RPMI7951 (cell line): ENCODE measurements around the gene UBE2E1. TPM values are rescaled to one million over a fixed set of nuclear protein-coding genes. Genes with fewer than 3 reads are reported as not detected.
"Not testable (repeated sequence)": the region's sequence is repeated elsewhere in the genome, so short reads cannot be mapped to it uniquely, and the experiment has no call there.

ENCODE experiments used
- DNase-seq: peaks from one replicate; pipeline ENCODE4 v3.0.0-alpha.2; 2012; ENCODE audit warnings: low read depth
- total RNA-seq: library from RNA; depleted of rRNA; stranded (reverse); fragments of >200 nt; shearing (Covaris generic); gene quantifications from 2 replicates; pipeline ENCODE4 v1.2.3, GENCODE V29; 2014

UBE2E1 gene
- total RNA-seq, 1 experiment from 2014 or later = 153 TPM

DNA sequence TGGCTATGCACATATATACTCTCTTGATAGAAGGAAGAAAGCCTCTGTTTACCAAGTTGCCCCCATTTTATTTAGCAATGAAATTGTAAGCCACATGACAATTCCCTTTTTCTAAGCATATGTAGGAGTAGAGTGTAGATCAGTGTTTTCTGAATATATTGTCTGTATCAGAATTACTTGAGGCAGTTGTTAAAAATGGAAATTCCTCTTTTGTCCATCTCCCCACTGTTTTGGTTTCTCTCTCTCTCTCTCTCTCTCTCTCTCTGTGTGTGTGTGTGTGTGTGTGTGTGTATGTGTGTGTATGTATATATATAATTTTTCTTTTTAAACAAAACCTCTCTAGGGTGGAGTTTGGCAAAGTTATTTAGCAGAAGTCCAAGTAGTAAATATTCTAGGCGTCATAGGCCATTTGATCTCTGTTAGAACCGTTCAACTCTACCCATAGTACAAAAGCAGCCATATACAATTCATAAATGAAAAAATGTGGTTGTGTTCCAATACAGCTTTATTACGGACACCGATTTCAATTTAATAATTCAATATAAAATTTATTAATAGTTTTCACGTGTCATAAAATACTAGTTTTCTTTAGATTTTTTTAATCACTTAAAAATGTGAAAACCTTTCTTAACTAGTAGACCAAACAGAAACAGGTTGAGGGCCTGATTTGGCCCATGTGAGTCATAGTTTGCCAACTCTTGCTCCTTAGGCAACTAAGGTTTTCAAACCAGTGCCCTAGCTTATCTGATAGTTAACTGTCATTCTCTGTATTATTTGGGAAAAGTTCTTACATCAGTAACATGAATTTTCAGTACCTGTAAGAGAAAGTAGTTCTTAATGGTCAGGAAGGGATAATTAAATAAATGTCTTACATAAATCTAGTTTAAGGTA is 39.8 kb downstream of the UBE2E1 start:
- no peak for DNase-seq

DNA sequence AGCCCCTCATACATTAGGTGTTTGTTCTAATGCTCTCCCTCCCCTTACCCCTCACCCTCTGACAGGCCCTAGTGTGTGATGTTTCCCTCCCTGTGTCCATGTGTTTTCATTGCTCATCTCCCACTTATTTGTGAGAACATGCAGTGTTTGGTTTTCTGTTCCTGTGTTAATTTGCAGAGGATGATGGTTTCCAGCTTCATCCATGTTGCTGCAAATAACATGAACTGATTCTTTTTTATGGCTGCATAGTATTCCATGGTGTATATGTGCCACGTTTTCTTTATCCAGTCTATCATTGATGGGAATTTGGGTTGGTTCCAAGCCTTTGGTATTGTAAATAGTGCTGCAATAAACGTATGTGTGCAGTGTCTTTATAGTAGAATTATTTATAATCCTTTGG is 43.7 kb downstream of the UBE2E1 start:
- not testable (repeated sequence) for DNase-seq

DNA sequence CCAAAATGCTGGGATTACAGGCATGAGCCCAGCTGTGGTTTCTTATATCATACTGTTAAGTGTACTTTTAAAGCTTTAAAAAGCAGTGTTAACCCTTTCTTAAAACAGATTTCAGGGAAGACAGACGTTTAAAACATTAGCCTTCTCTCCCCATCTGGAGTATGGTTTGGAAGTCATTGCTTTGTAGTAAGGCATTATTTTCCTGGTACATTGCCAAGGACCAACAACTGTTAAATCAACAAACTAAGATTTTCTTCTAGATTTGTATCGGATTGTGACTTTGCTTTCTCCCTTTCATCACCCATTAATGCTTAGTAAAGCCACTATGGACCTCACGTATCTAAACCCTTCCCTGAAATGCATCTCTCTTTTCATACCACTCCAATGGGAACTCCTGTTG is 50.5 kb downstream of the UBE2E1 start:
- peak; percentile 19 for DNase-seq

DNA sequence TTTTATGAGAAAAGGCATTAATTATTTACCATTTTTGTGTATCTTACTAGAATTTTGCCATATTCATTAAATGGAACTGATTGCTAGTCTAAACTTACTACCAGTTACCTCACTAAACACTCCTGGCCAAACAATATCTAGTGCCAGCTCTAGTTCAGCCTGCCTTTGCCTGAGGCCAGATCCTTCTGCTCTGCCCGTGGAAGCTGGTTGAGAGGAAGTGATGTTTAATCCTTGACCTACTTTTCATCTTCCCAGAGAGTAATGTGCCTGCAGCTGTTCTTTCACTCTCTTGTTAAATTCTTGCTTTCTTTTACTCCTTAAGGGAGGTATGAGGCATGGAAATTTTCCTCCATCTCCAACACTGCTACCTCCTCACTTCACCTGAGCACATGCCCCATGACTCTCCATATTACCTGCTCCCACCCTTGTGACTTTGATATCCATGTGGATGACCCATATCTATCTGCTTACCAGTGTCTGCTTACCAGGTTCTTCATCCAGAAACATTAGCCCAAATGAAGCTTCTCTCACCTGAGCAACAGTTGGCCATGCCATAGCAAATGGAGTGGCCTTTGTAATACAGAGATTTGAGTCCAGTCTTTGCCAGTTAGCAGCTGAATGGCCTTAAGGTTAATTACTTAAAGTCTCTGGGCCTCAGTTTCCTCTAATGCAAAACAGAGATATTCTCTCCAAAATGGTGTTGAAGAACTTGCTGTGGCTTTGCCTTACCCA is 53.4 kb downstream of the UBE2E1 start:
- peak; percentile 81 for DNase-seq

DNA sequence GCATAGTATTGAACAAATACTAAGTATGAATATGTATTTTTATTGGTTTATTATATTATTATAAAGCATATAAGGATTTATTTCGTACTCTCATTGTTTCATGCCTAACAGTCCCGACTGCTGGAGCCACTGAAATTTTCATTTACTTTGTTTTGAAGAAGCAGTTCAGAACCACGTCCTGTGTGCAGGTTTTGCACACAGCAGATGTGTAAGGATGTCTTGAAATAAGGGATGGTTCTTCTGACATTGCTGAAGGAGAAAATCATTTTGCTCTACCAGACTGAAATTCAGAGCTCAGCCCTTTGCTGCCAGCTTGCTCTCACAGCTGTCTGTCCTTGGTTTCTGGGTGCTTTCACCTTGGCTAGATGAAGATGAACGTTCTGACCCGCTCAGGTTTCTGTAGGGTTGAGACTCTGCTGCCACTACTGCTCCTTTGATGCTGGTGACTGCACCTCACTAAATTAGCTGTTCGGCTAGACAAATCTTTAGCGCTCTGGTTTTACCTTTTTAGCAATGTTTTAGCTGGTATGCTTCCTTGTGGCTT is 54.2 kb downstream of the UBE2E1 start:
- no peak for DNase-seq

DNA sequence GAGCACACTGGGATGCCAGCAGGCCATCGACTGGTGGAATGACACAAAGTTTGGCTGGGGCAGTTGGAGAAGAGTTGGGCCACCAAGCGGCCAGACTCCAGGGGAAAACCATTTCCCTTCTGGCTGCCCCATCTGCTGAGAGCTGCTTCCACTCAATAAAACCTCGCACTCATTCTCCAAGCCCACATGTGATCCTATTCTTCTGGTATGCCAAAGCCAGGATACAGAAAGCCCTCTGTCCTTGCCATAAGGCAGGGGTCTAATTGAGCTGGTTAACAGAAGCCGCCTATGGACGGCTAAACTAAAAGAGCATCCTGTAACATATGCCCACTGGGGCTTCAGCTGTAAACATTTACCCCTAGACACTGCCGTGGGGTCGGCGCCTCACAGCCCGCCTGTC is 55.9 kb downstream of the UBE2E1 start:
- no peak for DNase-seq

DNA sequence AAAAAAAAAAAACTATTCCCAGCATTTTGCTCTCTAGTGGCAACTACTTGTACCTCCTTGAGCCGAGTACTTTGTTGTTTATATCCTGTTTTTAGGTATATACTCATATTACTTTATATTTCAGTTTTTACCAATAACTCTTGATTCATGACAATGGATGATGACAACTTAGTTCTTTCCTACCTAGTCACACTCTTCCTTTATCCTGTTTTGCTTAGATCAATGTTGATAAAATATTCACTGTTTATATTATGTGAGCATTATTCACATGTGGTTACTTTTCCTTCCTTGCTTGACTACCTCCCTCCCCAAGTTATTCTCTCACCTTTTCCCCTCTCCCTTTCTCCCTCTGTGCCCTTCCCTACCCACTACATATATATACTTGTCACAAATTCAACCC is 57.3 kb downstream of the UBE2E1 start:
- no peak for DNase-seq

DNA sequence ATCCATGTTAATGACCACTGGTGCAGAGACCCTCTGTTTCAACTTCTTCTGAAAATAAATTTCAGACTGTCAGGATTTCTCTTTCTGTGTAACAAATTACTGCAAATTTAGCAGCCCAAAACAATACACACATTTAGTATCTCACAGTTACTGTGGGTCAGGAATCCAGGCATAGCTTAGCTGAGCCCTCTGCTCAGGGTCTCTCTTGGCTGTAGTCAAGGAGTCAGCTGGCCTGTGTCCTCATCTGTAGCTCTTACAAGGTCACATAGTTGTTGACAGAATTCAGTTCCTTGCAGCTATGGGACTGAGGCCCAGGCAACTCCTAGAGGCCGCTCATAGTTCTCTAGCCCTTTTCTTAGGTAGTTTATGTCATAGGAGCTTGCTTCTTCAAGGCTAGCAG is 59.2 kb downstream of the UBE2E1 start:
- DNase-seq = no peak

DNA sequence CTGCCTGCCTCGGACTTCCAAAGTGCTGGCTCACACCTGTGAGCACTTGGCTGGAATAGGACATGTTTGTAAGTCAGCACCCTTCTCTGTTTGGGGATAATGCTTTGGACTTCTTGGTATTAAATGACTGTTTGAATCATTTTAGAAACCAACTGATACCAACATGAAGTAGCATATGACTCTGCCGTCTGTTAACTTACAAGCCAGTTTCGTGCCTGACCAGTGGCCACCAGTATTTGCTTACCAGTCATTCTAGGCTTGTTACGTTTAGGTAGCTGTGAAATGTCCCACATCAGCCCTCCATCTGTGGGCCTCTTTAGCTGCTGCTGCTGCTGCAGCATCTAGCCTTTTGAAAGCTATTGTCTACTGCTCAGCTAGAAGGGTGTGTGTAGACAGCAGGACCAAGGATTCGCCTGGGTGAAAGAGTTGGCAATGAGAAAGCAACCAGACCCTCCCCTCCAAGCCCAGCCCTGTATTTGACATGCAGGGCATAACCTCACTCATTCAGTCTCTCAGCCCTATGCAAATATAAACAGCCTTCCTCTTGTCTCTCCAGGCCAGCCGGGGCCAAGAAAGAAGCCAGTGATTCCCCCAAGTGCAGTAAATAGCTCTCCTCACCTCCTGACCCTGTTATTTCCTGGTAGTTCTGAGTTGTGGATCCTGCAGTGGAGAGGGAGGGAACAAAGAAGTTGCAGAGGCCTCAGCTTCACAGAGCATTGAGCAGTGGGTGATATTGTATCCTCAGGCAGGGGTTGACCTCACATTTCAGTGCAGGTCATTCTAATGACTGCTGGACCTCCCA is 60.0 kb downstream of the UBE2E1 start:
- peak; percentile 48 for DNase-seq

DNA sequence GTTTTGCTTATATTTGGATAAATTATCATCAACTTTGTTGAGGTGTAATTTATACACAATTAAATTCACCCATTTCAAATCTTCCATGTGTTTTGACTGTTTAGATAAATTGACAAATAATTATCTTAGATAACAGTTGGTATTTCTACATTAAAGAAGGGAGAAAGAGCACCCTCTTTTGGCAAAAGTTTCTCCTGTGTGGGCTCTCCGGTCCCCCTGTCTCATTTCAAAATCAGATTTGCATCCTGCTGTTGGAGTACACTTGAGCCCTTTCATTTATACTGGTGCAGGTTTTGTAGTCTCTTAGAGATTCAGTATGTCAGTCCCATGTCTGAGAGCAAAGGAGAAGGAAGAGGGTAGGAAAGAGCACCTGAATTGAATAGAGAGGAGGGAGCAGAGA is 61.6 kb downstream of the UBE2E1 start:
- no peak for DNase-seq

DNA sequence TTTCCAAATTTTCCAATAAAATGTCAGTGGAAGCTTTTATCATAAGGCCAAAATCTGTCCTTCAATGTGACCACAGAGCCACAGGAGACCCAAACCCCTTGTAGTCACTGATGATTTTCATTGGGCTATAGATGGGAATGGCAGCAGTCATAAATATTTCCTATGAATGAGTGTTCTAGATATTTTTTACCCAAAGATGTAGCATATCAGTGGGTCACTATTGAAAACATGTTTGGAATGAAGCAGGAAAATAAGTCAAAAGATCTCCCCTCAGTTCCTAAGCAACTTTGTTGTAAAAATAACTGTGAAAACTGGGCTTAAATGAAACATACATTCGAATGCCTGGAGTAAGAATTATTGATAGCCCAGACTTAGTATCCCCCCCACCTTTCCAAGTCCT is 62.1 kb downstream of the UBE2E1 start:
- DNase-seq = no peak

DNA sequence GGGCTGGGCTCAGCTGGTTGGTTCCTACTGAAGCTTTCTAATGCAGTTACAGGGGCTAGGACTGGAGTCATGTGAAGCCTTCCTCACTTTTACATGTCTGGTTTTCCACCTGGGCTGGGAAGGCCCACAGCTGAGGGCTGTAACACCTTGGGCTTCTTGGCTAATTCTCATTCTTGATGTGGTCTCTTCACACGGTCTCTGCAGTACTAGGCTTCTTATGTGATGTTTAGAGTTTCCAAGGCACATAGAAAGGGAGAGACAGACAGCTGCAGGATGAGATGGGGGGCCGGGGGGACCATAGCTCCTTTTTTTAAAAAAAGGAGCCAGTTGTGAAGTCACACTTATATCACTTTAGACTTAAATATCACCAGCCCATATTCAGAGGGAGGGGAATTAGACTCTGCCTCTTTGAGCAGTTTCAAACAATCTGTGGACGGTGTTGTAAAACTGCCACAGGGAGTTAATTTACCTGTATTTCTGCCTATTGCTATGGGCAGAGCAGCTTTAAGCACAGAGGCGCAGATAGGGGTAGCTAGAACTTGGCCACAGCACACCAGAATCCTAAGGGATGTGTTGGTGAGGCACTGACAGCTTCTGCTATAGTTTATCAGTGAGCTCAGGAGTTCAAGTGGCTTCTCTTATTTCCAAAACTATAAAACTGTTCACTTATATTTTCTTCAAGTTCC is 64.4 kb downstream of the UBE2E1 start:
- DNase-seq = no peak

DNA sequence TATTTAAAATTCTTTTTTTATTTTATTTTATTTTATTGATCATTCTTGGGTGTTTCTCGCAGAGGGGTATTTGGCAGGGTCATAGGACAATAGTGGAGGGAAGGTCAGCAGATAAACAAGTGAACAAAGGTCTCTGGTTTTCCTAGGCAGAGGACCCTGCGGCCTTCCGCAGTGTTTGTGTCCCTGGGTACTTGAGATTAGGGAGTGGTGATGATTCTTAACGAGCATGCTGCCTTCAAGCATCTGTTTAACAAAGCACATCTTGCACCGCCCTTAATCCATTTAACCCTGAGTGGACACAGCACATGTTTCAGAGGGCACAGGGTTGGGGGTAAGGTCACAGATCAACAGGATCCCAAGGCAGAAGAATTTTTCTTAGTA is 64.9 kb downstream of the UBE2E1 start:
- not testable (repeated sequence) for DNase-seq

DNA sequence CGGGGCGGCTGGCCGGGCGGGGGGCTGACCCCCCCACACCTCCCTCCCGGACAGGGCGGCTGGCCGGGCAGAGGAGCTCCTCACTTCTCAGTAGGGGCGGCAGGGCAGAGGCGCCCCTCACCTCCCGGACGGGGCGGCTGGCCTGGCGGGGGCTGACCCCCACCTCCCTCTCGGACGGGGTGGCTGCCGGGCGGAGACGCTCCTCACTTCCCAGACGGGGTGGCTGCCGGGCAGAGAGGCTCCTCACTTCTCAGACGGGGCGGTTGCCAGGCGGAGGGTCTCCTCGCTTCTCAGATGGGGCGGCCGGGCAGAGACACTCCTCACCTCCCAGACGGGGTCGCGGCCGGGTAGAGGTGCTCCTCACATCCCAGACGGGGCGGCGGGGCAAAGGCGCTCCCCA is 65.6 kb downstream of the UBE2E1 start:
- not testable (repeated sequence) for DNase-seq

DNA sequence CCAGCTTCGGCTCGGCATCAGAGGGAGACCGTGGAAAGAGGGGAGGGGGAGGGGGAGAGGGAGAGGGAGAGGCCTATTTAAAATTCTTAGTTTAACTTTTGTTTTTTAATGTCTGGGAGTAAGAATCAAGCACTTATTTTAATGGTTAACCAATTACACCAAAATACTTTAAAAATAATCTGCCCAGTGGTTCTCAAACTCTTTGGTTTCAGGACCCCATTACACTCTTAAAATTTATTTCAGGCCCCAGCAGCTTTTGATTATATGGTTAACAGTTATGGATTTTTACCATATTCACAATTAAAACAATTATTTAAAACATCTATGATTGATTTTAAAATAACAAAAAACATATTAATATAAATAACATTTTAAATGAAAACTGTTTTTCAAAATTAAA is 66.6 kb downstream of the UBE2E1 start:
- no peak for DNase-seq

DNA sequence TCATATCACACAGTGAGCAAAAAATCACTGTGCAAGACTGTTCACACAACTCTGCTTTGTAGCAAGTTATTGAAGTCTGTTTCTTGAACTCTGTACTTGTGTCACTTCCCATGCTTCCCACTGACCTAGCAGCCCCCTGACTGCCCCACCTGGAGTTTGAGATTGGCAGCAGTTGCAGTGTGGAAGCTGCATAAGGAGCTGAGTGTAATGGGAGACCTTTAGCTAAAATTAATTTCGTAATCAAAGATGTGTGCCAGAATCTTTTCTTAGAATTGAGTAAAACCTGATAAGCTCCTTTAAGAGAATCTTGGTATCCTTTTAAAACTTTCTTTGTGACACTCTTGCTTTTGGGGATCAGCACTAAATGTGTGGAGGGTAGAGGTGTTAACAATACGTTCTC is 68.2 kb downstream of the UBE2E1 start:
- no peak for DNase-seq

DNA sequence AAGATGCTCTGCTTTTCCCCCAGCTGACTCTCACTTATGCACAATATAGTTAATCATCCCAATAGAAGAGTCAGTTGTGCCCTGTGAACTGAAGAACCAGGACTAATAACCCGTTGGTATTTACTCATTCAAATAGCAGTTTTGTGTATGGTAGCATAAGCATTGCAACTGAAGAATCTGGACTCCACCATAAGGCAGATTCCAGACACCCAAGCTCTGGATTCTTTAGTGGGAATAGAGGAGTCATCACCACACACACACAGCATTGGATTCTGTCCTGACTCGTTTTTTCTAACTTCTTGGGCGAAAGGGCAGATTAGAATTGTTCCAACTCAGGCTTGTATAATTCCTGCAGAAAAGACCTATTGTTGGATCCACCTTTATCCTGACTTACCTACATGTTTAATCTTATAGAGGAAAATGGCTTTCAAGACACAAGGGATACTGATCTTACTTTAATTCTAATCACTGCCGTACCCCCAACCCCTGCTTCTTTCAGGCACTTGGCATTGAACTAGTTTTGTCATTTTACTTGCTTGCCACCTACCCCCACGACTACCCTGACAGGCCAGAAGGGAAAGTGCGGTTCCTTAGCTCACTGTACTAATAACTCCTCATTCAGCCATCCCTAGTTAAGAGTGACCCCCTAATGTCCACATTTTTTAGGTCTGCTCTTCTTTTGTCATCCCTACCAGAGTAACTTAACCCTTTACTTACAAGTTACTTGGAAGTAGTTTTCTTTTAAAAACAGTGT is 68.8 kb downstream of the UBE2E1 start:
- DNase-seq = peak; percentile 10

DNA sequence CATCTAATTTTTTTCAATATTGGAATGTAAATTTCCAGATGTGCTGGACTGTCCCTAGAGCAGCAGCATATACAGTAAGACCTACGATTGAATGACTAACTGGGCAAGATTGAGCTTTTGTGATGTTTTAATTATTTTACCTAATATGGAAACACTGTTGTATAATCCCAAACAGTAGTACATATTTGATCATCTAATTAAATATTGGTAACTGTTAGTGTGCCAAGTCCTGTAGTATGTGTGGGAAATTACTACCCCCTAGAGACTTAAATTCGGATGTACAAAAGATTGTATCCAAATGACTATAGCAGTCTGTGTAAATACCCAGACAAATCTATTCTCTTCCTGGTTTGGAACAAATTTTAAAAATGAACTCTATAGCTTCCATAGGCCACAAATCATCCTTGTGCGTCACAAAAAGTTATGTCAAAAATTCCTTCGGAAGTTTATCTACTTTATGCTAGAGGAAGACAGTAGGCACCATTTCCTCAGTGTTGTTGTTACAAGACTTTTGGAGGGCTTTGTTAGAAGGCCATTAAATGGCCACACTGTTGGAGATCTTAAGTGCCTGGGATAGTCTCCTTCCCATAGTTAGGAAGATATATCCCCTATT is 69.5 kb downstream of the UBE2E1 start:
- no peak for DNase-seq

DNA sequence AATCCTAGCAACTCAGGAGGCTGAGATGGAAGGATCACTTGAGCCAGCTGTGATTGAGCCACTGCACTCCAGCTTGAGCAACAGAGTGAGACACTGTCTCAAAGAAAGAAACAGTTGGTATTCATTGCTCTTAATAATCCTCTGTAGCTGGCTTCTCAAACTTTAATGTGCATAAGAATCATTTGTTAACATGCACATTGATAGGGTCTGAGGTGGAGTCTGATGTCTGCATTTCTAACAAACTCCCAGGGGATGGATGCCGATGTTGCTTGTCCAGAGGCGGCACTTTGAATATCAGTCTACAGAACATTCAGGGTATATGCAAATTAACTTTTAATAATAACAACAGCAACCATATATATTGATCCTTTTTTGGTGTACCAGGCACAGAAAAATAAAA is 71.2 kb downstream of the UBE2E1 start:
- DNase-seq = no peak

DNA sequence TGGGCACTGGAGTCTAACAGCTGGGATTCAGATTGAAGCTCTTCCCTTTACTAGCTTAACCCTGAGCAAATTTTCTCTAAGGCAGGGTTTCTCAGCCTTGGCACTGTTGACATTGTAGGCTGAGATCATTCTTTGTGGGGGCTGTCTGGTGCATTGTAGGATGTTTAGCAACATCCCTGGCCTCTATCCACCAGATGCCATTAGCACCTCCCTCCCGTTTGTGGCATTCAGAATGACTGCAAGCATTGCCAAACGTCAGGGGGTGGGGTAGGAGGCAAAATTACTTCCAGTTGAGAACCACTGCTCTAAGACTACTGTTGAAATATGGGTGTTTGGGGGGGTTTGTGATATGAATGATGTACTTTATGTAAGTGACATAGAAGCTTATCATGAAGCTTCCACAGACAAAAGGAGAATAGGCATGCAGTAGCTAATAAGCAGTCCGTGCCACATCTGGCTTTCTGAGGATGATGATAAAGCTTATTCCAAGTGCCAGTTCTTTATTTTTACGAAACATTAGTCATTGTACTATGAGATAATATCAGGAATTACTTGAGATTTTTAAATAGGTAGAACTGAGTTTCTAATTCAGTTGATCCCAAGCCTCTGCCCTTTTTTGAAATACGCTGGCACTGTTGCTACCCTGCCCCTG is 71.7 kb downstream of the UBE2E1 start:
- DNase-seq = peak; percentile 85
